ENCODE data around the gene GP5.

GP5 gene

DNA sequence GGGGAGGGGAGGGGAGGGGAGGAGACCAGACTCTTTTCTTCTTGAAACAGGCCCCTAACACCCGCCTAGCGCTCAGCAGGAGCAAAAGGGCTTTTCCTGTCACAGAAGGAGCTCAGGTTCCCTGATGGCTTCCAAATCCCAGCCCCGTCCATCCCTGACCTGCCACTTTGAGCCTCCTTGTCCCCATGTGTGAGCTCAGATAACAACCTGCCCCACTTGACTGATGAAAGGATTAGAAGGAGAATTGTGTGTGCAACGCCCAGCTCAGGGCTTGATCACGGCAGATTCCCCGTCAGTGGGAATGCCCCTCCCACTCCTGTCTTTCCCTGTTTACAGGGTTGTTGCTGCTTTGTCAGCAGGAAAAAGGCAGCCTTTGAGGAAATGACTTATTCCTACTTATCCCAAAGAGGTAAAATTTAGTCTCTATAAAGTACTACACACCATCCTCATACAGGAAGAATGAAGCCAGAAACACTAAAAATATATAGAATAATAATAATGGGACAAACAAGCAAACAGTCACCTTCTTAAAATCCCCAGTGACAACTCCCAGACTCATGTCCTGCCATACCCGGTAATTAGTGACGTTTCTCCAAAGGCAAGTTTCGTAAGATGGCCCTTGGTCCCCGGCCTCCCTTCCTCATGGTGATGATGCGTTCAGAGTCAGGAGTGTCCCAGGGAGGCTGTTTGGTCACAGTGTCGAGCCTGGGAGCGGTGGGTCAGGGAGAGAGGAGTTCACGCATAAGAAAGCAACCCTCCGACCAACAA is 23.4 kb downstream of the GP5 start:
- DNase-seq (ENCODE audit: low read depth) = no peak

DNA sequence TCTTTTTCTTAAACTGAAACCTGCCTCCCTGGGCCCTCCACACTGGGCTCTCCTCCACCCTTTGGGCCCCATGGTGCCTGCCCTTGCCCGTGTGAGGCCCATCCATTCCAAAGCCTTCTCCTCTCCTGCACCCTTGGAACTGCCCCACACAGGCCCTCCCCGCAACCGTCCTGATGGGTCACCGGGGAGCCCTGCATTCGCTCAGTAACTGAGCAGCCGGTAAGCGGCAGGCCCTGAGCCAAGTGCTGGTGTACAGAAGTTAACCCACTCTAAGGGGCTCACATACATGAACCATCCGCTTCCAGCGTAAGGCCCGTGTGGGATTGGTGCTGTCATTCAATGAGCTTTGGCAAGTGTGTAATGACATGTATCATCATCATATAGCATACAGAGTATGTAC is 24.1 kb downstream of the GP5 start:
- DNase-seq (ENCODE audit: low read depth) = no peak

DNA sequence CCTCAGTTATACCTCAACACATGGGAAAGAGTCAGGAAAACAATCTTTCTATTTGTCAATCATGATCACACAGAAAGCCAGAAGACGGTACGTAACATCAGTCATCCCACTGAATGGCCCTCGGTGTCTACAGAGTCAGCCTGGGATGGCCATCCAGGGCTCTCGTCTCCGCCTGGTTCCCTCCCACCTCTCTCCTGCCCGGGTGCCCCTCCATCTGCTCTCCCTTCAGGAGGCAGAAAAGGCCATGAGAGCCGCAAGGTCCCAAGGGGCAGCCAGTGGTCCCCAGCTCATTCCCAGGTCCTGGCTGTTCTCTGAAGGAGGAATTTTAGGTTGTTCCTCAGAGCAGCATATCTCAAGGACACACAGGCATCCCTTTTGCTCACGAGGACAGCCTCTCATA is 25.2 kb downstream of the GP5 start:
- DNase-seq (ENCODE audit: low read depth) = no peak

DNA sequence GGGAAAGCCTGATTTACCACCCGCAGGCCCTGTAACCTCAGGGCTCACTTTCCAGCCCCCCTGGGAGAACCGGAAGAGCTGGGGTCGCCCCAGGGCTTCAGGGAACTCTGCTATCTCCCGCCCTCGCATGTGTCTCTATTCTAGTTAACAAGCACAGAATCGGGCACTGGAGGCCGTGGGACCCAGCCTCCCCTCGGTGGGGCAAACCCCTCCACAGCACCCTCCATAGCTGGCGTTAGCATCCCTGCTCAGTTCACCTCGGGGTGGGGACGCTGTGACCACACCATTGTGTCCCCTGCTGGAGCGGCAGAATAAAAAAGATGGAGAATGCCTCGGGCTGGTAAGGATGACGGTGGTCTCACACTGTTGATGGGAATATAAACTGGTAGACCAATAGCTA is 26.0 kb downstream of the GP5 start:
- no peak for DNase-seq (ENCODE audit: low read depth)

DNA sequence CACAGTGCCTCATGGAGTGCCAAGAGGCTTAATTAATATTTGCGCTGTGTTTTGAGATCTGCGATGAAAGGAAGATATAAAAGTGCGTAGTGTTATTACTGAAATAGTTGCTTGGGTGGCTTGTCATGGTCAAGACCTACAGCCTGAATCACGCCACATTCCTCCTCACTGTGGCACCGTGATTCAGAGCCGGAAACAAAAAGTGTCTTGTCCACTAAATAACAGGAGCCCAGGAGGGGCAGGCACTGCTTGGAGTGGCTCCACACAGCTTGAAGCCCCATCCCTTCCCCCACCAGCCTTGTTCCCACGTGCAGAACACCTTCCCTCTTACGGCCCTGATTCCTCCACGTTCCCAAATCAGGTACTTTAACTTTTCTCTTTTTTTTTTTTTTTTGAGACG is 28.3 kb downstream of the GP5 start:
- DNase-seq (ENCODE audit: low read depth) = no peak

DNA sequence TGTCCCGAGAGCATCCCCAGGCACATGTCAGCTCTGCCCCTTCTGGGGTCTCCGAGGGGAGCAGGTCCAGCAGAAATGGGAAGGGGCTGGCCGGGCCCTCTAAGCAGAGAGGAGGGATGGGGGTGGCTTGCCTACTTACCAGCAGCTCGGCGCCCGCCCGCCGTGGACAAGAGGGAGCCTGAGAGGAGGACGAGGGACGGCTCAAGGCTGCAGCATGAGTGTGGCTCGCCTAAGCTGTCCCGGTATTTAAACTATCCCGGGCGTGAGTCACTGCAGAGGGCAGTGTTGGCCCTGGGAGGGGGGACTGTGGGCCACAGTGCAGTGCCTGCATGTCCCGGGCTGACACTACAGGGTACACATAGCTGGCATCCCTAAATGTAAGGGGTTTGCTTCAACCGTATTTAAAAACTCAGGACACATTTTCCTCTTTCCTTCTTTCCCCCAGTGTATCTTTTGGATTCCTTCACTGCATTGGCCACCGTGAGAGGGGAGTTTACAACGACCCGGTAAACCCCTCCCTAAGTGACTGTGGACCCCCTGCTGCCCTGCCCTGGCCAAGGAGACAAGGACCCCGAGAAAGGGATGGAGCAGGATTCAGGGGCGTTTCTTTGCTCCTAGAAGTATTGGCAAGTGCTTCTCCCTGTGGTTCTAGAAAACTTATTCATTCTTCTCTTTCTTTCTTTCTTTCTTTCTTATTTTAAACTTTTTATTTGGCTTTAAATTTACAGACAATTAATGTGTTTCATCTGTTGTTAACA is 29.4 kb downstream of the GP5 start, which contains the start of gene LRRC15:
TSS of gene LRRC15 (minus strand) at position 222 of the 758 bp plus-strand sequence. CDS start 8,700 bp downstream, outside the sequence.
- no peak for DNase-seq (ENCODE audit: low read depth)

DNA sequence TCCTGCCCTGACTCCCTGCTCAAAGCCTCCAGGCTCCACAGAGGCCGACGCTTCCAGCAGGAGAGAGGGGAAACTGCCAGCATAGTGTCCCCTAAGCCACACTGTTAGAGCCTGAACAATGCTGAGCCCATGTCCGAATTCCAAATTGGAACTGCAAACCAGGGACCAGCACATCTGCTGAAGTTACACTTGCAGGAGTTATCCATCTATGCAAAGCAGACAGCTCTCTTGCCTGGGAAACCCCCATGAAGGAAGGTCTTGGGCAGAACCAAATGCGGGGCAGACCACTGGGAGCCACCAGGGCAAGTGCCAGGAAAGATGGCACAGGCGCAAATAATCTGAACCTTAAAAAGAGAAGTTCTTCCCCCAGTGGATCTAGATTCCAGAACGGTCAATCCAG is 30.1 kb downstream of the GP5 start:
- no peak for DNase-seq (ENCODE audit: low read depth)

DNA sequence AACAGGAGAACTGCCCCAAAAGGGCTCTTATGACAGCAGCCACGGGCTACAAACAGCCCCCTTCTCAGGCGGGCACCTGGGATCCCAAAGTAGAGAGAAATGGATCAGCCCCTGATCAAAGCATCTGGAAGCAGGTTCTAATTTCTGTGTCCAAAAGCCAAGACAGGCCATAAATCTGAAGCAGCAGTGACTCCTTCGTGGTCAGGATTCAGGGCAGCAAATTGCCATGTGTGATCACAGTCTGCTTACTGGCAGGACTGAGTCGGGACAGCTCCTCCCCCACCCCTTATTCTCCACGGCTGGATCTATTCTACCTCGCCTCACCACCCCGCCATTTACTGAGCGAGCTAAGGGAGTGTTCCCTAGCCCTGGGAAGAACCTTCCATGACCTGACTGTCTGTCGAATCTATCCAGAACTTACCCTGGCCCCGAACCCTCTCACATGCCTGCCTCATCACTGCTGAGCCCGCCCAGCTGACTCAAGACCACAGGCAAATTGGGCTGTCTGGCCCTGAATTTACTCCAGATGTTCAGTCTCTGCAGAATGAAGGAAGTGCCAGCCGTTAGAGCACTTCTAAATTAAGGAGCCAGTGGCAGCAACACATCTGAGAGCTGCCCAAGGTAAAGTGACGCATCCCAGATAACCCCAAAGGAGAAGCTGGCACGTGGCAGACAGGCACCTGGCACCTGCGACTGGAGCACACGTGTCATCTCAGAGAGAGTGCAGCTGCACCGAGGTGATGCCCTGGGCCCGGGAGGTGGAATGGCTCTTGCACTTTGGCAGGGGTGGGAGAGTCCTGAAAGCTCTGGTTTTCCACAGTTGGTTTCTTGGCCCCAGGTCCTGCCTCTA is 30.8 kb downstream of the GP5 start:
- no peak for DNase-seq (ENCODE audit: low read depth)

DNA sequence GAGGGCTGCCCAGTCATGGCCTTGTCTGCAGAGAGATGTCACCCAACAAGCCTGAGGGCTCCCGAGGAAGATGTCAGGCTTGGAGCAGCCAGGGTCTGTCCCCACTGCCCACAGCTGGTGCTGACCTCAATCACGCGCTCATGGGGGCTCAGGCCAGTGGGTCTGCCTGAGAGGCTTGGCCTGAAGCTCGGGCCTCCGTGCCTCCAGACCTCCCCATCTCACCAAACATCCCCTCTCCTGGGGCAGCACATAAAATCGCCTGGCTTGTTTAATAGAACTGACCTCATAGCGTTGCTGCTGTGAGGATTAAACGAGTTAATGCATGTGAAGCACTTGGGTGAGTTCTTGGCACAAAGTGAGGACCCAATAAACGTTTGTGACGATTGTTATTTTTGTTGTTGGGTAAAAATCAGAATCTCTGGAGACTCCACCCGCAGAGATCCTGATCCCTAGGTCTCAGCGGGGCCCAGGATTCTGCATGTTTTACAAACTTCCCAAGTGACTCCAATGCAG is 33.0 kb downstream of the GP5 start:
- DNase-seq (ENCODE audit: low read depth) = no peak

DNA sequence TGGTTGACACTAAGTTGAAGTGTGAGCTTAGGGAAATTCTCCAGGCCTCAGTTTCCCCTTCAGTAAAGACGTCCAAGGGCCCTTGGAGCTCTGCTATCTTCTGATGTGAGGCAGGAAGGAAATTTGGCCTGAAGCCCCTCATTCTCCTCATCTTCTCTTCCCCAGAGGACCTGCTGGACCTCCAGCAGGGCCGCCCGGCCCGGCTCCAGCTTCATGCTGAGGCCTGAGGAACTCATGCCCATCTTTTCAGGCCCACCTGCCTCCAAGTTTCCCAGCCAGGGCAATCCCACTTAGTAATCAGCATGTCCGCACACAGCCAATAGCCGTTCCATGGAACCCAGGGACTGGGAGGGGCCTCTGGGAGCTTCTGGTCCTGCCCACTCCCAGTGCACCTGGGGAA is 33.5 kb downstream of the GP5 start:
- DNase-seq (ENCODE audit: low read depth) = no peak

DNA sequence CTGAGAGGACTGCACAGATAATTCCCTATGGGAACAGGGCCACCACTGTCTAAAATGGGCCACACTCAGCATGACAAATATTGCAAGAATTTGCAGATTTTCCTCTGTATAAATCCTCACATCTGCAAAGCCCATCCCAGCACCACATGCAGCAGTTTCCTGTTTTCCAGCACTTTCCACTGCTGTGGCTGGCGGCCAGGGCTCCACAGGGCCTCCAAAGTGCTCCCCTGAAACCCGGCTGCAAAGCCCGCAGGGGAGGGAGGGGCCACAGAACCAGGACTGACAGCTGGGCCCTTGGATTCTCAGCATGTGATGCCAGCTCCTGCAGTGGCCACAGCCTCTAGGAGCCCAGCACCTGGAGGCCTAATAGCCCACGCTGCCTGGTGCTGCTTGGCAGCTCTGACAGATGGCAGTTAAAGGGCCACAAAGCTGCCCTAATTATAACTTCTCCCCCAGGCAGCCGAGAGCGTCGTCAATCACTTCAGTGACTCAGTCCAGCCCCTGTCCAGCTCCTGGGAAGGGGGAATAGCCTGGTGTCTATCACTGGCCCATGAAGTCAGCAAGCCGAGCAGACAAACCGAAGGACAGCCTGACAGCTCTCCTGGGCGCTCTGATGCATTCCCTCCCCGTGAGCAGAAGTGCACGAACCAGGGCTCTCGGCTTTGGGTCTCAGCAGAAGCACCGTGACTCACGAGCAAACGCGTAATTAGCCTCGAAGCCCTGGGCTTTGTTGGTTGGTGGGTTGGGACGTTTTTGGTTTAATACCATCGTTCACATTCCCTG is 34.2 kb downstream of the GP5 start:
- no peak for DNase-seq (ENCODE audit: low read depth)

DNA sequence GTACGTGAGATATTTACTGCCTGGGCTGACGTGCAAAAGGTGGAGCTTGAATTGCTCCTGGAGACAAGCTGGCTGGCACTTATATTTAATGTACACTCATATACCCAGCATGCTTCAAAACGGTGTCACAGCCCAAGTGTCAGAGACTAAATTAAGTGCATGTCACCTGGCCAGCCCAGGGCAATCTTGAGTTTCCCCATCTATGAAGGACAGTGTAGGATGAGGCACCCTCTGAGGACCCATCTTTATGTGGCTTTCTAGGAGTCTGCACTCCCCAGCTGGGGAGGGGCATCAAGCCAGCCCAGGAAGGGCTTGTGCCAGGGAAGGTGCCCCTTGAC is 34.8 kb downstream of the GP5 start:
- no peak for DNase-seq (ENCODE audit: low read depth)

DNA sequence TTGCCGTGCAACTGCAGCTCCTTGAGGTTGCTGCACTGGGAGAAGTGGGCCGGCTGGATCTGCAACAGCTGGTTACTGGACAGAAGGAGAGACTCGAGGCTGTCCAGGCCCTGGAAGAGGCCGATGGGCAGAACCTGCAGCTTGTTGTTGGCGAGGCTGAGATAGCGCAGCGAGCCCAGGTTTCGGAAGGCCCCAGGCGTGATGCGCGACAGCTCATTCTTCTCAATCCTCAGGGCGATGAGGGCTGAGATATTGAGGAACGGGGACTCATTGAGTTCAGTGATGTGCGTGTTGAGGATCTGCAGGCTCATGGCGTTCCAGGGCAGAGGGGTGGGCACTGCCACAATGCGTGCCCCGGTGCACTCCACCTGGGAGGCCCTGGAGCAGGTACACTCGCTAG is 38.5 kb downstream of the GP5 start:
- DNase-seq (ENCODE audit: low read depth) = no peak

DNA sequence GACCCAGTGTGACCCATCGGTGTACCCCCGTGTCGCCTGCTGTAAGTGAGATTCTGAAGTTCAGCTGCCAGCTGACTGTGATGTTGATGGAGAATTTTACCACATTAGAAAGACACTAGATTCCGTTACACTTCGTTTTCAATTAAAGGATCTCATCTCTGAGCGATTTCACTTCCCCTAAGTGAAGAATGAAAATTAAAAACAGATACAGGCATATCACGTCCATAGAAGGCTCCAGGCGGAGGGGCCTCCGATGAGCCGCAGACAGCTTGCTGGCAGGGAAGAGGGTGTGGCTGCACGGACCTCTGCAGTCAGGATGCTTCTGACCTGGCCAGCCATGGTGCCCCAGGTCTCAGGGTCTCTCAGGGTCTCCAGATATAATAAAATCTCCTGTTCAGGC is 41.4 kb downstream of the GP5 start:
- no peak for DNase-seq (ENCODE audit: low read depth)

DNA sequence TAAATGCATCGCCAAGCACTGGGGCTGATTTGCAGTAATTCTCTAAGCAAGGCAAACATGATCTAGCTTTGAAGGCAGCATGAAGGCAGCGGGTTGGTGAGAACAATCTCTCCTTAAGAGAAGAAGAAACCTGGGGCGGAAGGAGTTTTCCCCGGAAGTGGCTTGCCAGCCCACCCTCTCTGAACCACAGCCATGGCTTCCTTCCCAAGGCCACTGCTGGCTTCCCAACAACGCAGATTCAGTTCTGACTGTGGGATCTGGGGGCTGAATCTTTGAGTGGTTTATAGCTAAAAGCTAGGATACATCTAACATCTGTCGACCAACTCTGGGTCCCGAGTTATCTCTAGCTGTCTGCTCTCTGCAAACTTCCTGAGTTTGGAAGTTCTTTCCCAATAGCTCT is 43.7 kb downstream of the GP5 start:
- no peak for DNase-seq (ENCODE audit: low read depth)

DNA sequence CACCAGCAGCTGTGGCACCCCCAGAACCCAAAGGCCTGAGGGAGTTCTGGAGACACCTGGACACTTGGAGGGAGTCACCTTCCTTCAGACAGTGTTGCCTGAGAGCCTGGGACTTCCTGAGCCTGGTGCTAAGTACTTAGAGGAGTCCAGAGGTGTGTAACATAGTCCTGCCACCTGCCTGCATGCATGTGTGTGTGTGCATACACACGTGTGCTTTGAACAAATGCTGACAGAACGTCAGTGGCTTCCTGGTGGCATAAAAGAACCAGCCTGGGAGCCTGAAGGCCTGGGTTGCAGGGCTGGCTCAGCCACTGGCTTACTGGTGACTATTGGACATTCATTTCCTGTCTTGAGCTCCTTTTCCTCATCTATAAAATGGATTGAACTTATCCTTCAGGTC is 44.8 kb downstream of the GP5 start:
- no peak for DNase-seq (ENCODE audit: low read depth)

DNA sequence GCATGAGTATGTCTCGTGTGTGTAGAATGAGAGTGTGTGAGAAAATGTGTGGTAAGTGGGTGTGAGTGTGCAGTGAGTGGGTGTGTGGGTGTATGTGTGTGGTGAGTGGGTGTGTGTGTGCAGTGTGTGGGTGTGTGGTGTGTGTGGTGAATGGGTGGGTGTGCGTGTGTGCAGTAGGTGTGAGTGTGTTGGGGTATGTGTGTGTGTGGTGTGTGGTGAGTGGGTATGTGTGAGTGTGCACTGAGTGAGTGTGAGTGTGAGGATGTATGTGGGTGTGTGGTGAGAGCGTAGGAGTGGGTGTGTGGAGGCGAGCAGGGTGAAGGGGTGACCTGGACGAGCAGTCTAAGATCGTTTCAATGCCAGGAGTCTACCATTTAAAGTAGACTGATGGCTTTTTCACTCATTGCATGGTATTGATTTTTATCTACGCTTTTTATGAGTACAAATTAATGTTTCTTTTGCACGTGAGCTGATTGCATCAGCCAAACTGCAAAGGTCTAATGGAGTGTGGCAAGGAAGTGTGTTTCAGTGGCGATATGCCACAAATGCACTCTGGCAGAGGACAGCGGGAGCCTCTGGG is 46.3 kb downstream of the GP5 start:
- DNase-seq (ENCODE audit: low read depth) = no peak

DNA sequence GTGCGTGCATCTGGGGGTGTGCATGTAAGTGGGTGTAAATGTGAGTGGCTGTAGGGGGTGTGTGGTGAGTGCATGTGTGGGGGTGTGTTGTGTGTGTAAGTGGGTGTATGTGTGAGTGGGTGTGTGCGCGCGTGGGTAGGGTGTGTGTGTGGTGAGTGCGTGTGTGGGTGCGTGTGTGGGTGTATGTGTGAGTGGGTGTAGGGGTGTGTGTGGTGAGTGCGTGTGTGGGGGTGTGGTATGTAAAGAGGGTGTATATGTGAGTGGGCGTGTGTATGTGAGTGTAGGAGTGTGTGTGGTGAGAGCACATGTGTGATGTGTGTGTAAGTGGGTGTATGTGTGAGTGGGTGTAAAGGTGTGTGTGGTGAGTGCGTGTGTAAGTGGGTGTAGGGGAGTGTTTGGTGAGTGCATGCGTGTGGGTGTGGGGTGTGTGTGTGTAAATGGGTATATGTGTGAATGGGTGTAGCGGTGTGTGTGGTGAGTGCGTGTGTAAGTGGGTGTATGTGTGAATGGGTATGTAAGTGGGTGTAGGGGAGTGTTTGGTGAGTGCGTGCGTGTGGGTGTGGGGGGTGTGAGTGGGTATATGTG is 47.0 kb downstream of the GP5 start:
- no peak for DNase-seq (ENCODE audit: low read depth)

DNA sequence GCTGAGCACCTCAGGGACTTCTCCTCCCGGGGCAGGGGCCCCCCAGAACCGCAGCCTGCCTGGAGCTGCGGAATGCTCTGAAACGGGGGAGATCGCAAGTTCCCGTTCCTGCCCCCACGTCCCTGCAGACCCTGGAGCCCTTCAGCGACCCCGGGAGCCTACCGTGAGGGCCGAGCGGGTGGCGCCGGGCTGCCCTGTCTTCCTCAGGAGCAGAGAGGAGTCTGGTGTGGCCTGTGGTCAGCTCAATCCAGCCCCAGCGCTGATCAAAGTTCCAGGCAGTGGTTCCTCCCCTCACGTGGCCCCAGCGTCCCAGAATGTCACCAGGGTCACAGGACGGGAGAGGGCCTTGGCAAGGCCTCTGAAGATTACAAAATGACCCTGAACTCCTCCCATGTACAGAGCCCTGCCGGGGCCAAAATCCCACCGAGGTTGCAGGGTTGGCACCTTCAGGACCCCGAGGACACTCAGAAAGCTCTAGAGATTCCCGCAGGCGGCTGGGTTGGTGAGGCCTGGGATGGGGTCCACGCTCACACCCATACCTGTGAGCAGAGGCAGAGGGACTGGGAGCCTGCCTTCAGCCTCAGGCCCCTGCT is 47.9 kb downstream of the GP5 start, which contains the start of gene CPN2:
TSS of gene CPN2 (minus strand) at position 249 of the 593 bp plus-strand sequence. CDS start 8,626 bp downstream, outside the sequence.
- DNase-seq (ENCODE audit: low read depth) = no peak

DNA sequence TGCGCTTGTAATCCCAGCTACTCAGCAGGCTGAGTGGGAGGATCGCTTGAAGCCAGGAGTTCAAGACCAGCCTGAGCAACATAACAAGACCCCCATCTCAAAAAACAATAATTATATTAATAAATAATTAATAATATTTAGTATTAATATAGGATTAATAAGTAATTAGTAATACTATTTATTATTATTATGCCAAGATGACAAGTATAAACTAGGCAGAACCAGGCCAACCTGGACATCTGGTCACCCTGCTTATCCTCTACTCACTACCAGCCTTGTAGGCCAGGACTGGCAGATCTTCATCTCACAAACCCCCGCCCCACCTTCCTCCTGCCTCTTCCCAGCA is 48.4 kb downstream of the GP5 start:
- DNase-seq (ENCODE audit: low read depth) = no peak

DNA sequence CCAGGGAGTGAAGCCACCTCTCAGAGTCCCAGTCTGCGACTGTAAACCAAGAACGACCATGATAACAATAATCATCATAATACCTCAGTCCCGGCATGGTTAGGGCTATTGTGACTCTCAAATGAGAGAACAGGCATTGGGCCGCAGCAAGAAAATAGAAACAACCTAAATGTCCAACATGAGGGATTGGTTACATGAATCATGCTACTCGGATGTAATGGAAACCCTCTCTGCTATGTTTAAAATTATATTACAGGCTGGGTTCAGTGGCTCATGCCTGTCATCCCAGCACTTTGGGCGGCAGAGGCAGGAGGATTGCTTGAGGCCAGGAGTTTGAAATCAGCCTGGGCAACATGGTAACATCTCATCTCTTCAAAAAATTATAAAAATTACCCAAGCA is 50.7 kb downstream of the GP5 start:
- no peak for DNase-seq (ENCODE audit: low read depth)
